ENCODE data around the gene FBLN2.

The FBLN2 gene

DNA sequence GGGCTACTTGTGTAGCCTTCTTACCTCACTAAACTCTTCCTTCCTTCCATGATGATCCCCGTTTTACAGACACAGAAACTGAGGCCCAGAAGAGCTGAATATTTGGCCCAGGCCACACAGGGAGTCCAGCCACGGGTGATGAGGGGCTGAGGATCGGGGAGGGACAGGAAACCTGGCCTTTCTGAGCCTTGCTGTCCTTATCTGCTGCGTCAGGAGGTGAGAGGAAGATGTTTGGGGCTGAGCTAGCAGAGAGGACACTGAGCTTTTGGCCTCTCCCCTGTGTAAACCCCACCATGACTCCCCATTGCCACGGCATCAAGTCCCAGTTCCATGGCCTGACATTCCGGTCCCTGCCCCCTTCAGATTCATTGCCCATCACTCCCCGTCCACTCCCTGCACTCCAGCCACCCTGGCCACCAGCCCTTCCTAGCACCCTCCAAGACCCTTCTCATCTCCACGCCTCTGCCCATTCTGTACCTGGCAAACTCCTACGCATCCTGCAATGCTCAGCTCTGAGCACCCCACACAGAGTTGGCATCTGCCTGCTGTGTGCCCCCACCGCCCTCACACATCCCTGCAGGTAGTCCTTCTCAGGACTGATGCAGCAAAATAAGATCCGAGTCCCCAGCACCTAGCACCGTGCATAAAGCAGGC lies 103.0 kb downstream of the FBLN2 start:
- DNase-seq, result no peak

DNA sequence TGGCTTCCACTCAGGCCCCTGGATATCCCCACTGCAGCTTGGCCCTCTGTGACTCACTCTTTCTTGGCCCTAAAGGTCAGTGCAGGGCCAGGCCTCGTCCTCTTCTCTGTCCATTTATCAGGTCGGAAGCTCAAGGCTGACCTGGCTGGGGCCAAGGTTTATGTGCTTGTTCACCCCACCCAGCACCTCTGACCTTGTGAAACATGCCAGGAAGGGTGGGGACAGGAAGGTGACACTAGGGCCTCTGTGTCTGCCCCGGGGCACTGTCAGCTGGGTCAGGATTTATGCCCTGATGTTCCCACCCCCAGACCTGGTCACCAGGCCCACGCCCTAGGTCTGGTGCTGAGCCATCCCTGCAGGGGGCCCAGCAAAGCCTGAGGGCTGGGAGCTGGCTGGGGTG lies 103.8 kb downstream of the FBLN2 start:
- no peak for DNase-seq

DNA sequence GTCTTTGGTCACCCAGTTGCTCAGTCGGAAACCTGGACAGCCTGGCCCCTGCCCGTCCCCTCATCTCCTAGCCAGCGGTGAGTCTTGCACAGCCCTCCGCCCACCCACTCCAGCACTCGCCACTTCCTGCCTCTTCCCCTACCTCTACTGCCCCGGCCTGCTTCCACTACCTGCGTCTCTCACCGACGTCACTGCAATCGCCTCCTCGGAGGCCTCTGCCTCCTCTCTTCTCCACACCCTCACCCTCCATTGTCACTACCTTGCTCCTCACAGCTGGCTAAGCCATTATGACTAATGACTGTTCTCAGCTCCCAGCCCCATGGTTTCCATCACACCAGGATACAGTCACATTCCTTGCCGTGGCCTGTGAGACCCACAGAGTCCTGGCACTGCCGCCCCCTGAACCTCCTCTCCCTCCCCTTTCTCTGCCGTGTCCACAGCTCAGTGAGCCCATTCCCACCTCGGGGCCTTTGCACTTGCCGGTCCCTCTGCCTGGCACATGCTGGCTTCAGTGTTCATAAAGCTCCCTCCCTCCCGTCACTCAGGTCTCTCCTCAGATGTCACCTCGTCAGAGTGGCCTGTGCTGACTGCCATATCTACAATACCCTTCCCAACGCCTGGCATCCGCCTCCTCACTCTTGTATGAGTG lies 104.8 kb downstream of the FBLN2 start:
- no peak for DNase-seq

DNA sequence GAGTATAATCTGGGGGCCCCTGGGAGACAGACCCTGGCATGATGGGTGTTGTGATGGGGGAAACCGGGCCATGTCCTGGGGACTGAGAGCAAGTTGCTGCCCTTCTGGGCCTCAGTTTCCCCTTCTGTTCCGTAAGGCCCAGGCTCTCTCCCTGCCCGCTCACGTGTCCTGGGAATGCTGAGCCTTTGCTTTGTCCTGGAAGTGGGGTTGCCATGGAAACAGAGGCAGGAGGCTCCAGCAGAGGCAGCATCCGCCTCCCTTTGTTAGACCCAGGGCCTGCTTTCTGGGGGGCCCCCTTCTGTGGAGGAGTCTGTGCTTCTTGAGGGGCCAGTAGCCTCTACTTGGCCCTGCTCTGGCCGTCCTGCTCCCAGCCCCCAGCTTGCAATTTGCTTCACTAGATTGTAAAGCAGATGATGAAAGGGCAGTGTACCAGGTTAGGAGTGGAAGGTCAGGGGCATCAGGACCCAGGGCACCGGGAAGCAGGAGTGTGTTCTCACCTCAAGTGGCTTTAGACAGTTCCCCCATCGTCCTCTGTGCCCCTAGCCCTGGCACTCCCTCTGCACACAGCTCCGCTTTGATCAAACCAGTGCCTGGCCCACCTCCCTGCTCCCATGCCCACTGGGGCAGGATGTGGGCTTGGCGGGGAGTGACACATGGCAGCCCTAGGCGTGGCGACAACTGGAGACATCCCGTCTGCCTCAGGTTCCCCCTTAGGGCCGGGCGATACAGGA lies 105.6 kb downstream of the FBLN2 start:
- peak; percentile 10 for DNase-seq

DNA sequence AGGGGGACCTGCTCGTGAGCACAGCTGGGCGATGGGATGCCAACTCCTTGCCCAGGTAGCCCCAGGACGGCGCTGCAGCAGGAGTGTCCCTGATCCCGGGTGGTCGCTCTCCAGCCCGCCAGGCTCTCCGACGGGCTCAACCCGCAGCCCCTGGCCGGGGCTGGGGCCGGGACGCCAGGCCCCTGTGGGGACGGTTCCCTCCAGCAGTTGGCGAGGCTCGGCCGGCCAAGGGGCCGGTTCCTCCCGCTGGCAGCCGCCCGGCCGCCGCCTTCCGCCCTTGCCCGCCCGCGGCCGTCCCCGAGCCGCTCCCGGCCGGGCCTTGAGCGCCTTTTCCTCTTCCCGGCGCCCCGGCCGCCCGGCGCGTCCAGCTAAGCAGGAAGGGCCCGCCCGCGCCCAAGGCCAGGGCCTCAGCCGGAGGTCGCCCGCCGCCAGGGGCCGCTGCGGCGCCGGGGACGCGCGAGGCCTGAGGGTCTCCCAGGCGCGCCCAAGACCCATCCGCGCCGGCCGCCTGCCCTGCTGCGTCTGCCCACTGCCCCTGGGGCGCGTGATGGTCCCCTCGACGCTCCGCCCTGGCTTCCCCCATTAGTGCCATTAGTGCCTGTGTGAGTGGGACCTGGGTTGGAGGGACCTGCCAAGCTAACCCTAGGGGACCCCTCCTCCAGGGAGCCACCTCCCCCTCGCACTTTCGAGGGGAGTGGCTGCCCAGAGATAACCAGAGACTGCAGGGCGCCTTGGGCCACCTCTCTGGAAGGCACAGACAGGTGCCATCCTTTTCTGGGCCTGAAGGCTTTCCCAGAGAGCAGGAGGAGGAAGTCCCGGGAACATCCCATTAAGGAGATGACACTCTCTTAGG lies 106.4 kb downstream of the FBLN2 start:
- peak; percentile 2 for DNase-seq

DNA sequence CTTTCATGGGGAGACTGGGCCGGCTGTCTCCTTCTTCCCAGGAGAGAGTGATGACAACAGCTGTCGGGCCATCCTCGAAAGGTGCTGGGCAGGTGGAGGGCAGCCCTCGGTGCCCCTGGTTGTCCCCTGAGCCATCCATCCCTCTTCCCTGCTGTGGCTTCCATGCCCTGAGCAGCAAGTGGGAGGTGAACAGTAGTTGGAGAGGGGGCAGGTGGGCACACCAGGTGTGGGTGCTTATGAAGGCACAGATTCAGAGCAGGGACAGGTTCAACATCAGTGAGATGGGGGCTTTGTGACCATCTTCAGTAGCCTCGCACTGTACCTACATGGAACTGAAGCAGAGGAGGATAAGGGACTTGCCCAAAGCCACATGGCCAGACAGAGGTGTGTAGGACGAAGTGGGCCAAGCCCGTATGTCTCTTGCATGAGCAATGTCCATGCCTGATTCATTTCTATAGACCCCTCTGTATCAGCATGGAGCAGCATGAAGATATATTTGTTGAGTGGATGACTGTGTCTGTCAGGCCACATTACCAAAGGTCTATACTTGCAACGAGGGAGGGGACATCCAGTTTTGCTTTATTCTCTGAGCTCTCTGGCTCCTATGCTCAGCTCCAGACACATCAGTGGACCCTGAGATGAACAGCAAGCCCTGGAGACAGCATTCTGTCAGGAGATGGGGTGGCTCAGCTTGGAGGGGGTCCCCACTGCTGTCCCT lies 107.8 kb downstream of the FBLN2 start:
- DNase-seq, result no peak

DNA sequence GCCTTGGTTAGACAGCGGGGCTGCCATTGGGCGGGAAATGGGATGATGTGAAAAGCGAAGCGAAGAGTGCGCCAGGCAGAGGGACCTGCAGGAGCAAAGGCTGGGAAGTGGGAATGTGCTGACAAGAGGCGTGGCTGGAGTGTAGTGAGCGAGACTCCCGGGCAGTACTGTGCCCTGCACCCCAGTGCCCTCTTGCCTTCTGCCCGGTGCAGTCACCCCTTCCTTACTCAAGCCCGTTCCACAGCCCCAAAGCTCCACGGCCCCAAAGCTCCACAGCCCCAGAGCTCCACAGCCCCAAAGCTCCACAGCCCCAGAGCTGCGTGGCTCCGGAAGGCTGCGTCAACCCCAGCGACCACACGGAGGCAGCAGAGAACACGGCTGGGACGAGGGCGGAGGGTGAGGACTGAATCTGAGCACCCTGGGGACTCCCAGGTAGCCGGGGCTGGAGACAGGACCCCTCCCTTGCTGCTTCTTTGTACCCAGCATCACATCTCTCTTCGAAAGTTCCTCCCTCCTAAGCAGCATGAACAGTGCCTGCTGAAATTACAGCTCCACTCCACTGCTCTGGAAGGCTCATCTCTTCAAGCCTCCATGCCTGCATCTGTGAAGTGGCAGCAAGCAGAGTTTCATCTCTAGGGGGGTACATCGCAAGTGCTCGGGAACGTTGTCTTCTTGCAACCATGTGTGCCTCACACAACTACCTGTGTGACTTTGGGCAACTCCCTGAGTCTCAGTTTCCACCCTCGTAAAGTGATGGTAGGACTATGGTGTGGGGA lies 108.9 kb downstream of the FBLN2 start:
- peak; percentile 67 for DNase-seq

DNA sequence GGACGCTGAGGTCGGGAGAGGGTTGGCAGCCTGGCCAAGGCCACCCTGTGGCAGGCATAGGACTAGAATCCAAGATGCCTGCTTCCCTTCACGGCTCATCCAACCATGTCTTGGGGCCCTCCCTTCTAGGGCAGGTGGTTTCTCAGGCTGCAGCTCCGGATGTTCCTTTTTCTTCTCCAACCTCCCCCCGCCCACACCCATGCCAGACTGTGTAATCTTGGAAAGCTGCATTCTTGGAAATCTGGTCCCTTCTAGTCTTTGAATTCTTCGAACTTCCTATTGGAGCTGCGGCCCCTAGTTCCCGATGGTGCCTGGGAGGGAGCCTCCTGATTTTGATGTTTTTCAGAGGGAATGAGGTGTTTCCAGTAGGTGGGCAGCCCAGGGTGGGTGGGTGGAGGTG lies 109.8 kb downstream of the FBLN2 start:
- DNase-seq, result no peak

DNA sequence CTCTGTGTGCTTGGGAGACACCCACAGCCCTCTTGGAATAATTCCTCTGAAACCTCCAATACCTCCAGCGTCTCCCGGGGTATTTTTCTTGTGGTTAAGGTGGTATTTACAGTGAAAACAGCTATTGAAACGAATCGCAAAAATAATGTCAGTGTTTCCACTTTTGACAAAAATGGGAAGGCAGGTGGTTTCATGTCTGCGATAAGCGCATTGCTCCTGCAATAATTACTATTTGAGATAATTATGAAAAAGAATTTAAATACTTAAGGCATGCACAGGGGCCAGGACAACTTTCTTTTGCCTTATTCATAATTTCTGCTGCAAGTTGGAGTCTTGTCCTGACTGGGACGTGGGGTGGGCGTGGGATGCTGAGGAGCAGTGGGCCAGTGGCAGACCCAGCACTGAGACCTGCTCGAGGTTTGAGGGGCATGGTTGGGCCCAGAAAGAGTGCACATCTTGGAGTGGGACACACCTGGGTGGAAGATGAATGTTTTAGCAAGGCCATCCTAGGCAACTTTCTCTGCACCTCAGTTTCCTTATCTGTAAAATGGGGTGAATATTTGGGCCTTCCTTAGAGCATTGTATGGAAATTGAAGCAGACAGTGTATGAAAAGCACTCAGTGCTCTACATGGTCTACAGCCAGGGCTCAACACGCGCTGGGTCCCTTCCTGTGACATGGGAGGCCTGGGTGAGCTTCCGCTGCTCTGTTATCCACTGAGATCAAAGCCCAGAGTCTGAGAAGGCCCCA lies 110.5 kb downstream of the FBLN2 start:
- DNase-seq, result no peak

DNA sequence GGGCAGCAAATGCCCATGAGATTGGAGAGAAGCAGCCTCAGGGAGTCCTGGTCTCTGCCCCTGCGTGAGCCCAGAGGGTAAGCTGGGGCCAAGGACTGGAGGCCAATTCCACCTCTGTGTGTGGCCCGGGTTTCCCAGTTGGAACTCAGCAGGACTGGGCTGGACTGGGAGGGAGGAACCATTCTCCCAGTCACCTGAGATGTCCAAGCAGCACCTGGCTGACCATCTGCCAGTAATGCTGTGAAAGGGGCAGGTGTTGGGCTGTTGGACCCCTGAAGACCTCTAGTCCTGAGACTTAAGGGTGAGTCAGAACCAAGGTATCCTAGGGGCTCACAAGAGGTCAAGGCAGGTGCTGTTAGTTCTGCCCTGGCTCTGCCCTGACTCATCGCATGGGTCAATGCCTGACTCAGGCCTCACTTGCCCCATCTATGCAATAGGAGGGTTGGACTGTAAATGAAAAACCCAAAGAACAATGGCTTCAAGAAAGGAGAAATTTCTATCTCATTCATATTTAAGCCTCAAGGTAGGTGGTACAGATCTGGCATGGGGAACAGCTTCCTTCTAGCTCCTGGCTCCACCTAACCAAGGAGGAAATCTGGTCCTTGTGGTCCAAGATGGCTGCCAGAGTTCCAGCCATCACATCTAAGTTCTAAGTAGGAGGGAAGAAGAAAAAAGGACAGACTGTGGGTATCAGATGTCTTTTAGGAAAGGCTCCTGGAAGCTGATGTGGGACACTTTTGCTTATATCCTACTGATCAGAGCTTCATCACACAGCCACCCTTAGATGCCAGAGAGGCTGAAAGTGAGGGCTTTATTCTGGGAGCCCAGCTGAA lies 111.3 kb downstream of the FBLN2 start:
- DNase-seq, result no peak

DNA sequence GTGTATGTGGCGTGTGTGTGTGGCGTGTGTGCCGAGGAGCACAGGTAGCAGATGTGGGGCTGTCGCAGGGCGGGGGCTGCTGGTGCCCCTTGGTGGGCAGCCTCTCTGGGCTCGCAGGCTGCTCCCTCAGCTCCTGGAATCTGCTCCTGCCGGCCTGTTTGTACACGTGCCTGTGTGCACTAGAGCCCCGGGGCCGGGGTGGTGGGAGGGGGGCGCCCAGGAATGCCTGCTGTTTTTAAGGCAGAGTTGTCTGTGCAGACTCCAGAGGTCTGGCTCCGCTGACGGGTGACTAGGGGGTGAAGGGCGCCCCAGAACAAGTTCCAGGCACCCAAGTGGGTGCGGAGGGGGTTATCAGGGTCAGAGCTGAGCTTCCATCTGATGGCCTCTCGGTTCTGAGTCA lies 112.2 kb downstream of the FBLN2 start:
- no peak for DNase-seq

DNA sequence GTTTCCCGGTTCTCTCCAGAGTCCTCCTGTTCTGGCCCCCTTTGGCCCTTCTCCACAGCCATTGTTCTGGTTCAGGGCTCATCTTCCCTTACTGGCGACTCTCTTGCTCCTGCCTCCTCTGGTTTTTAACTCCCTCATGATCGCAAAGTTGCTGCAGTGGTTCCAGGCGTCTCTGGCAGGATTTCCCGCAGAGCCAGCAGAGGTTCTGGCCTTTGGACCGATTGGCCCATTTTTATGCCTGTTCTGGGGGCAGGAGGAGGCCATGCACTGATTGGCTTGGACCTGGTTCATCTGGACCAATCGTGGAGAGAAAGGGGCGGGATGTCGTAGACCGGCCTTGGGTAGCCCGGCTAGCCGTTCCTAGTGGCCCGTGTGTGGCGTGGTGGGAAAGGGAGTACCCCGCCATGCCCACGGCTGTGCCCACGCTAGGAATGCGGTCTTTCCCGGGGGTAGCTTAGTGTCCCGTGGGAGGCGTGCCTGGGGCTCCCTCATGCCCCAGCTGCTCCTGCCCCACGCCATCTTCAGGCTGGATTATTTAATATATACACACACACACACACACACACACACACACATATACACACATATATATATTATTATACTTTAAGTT lies 113.4 kb downstream of the FBLN2 start:
- no peak for DNase-seq

DNA sequence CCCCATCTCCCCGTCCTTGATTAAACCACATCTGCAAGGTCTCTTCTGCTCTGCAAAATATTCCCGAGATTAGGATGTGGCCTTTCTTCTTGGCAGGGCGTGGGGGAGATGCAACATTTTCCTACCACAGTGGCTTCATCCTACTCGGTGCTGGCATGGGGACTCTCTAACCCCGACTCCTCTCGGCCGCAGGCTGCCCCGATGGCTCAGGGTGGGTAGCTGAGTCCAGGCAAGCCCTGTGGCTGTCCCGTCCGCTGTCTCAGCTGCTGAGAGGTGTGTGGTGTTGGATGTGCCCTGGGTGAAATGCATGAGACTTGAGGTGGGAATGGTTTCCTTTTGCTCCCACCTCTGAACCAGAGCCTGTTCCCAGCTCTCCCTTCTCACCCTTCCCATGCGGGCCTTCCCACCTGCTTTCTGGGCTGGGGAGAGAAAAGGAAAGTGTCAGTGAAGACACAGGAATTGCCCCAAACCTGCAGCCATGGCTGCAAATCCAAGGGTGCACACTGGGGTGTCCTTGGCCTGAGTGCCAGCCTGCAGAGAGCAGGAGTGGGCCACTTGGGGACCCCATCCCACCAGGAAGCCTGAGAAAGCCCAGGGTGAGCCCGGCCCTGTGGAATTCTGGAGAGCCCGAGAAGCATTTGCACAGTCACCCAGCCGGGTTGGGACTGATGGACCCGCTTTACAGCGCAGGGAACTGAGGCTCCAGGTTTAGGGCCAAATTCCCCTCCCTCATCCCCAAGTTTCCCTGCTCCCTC lies 115.0 kb downstream of the FBLN2 start:
- no peak for DNase-seq

DNA sequence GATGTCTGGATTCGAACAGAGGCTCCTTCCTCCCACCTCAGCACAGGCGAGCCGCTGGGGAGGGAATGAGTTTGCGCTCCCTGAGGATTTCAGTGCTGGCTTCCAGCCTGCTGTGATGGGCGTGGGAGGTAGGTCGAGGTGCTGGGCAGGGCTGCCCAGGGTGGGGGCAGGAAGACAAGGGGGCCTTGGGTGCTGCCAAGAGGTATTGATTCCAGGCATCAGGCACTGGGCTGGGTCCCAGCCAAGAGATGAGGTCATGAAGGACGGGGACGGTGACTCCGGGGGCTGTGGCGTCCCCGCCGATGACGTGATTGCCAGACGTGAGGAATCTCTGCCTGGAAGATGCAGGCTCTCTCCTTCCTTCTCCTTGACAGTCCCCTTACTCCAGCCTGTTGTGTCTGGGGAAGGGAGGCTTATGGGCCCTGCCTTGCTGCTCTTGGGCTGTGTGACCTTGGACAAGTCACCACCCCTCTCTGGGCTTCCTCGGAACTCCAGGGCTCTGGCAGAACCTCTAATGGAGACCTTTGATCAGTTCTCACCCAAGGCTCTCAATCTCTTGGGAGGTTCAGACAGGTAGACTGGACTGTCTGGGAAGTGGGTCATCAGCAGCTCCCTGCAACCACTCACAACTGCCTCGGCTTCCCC lies 116.8 kb downstream of the FBLN2 start:
- no peak for DNase-seq

DNA sequence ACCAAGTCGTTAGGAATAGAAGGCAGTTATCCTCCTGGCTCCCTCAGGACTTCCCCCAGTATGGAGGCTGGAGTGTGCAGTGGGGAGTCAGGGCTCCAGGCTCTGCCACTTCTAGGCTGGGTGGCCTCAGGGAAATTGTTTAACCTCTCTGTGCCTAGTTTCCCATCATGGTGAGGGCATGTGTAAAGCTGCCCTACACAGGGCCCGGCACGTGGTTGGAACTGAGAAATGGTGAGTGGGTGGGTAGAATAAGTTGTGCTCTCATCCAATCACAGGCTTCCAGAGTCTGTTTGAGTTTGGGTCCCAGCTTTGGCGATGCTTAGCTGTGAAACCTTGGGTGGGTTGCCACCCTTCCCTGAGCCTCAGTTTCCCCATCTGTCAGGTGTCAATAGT lies 117.3 kb downstream of the FBLN2 start:
- no peak for DNase-seq

DNA sequence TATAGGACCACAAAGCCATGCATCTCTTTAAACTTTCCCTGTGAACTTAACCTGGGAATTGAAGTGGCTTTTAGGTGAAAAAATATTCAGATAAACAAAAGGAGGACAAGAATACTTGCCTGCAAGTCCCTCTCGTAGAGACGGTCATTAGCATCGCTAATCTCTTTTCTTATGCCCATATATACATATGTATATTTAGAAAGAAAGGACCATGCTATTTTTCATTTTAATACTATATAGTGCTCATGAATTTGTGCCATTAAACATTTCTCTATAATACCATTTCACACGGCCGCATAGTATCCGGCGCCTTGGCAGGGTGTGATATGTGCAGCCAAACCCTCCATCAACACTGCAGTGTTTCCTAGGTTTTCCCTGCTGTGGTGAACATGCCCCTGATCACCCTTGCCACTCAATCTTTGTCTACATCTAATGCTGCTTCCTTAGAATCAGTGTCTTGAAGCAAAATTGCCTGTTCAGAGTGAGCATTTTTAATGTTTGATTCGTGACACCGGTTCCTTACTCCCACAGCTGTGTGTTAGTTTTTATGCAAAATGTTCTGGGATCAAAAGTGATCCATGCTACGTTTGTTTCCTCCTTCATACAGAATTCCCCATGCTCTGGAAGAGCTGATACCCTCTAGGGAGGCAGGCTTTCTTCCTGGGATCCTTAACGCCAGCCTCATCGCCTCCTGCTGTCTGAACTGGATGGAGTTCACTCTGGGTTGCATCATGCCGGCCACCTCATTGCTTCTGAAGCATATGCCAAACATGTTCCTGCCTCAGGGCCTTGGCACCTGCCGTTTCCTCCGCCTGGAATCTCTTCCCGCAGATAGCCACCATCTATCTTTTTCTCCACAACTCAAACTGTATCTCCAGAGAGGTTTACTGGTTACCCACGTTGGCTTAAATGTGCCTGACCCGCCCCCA lies 118.1 kb downstream of the FBLN2 start:
- DNase-seq, result no peak

DNA sequence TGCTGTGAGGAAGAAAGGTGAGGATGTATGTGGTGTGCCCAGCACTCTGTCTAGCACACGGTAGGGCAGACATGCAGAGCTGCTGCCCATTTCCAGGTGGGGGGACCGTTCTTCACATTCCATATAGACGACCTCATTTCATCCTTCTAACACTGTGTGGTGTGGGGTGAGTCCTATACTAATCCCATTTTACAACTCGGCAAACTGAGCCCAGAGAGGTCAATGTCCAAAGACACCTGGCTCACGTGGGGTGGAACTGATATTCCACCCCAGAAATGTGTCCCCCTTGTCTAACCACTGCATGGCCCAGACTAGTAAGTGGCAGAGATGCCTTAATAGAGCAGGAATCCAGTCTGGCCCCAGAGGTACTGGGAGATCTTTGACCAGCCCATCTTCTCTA lies 119.2 kb downstream of the FBLN2 start:
- no peak for DNase-seq

Data from midbrain (tissue), 1 donor.